SK-N-SH treated with all-trans-retinoic acid at 6 μM for 48 hours (cell line): ENCODE data around the gene RMDN2.

Source experiments
- ATAC-seq: fragments of 200-7000 bp; cut with Tn5 transposase; 3 replicates; pipeline ENCODE4 v1.9.1; 2020; ENCODE audit warnings: mild to moderate bottlenecking, moderate library complexity
- BACH2 ChIP-seq: fragments of 250-450 bp; sonication (Bioruptor Pico); IDR thresholded peaks from 2 replicates; pipeline ENCODE4 v1.9.0; 2021; ENCODE audit warnings: mild to moderate bottlenecking, borderline replicate concordance
- CREB5 ChIP-seq: fragments of 250-450 bp; sonication (Bioruptor Pico); IDR thresholded peaks from 2 replicates; pipeline ENCODE4 v1.5.1; 2020; ENCODE audit warnings: low read depth, mild to moderate bottlenecking, moderate library complexity
- CSDC2 ChIP-seq: fragments of 250-450 bp; sonication (Bioruptor Pico); IDR thresholded peaks from 2 replicates; pipeline ENCODE4 v1.5.0; 2020; ENCODE audit warnings: mild to moderate bottlenecking, moderate library complexity
- ESRRG ChIP-seq: fragments of 250-450 bp; sonication (Bioruptor Pico); IDR thresholded peaks from 2 replicates; pipeline ENCODE4 v1.6.1; 2021; ENCODE audit warnings: mild to moderate bottlenecking
- GLIS3 ChIP-seq: fragments of 250-450 bp; sonication (Bioruptor Pico); IDR thresholded peaks from 2 replicates; pipeline ENCODE4 v1.5.0; 2020; ENCODE audit warnings: mild to moderate bottlenecking, moderate library complexity
- ISL1 ChIP-seq: fragments of 250-450 bp; sonication (Bioruptor Pico); IDR thresholded peaks from 2 replicates; pipeline ENCODE4 v2.1.2; 2022; ENCODE audit warnings: mild to moderate bottlenecking, moderate library complexity
- OSR1 ChIP-seq: fragments of 250-450 bp; sonication (Bioruptor Pico); IDR thresholded peaks from 2 replicates; pipeline ENCODE4 v1.8.0; 2022; ENCODE audit warnings: moderate library complexity, mild to moderate bottlenecking, inconsistent platforms
- POU6F1 ChIP-seq: fragments of 250-450 bp; sonication (Bioruptor Pico); IDR thresholded peaks from 2 replicates; pipeline ENCODE4 v1.8.0; 2021; ENCODE audit warnings: low read depth, mild to moderate bottlenecking, moderate library complexity, borderline replicate concordance
- PPARA ChIP-seq: fragments of 250-450 bp; sonication (Bioruptor Pico); IDR thresholded peaks from 2 replicates; pipeline ENCODE4 v1.5.0; 2020; ENCODE audit warnings: mild to moderate bottlenecking, borderline replicate concordance
- RARB ChIP-seq: fragments of 250-450 bp; sonication (Bioruptor Pico); IDR thresholded peaks from 2 replicates; pipeline ENCODE4 v1.8.0; 2021; ENCODE audit warnings: mild to moderate bottlenecking, moderate library complexity
- SNAI2 ChIP-seq: fragments of 250-450 bp; sonication (Bioruptor Pico); IDR thresholded peaks from 2 replicates; pipeline ENCODE4 v1.5.0; 2020; ENCODE audit warnings: mild to moderate bottlenecking, moderate library complexity
- TCF4 ChIP-seq: fragments of 250-450 bp; sonication (Bioruptor Pico); IDR thresholded peaks from 2 replicates; pipeline ENCODE4 v1.8.0; 2021; ENCODE audit warnings: mild to moderate bottlenecking, moderate library complexity, borderline replicate concordance
- TOX ChIP-seq: fragments of 250-450 bp; sonication (Bioruptor Pico); IDR thresholded peaks from 2 replicates; pipeline ENCODE4 v1.8.0; 2021; ENCODE audit warnings: mild to moderate bottlenecking, moderate library complexity, borderline replicate concordance
- TSHZ2 ChIP-seq: fragments of 250-450 bp; sonication (Bioruptor Pico); IDR thresholded peaks from 2 replicates; pipeline ENCODE4 v1.5.0; 2020; ENCODE audit warnings: mild to moderate bottlenecking, moderate library complexity
- ZC3H10 ChIP-seq: fragments of 250-450 bp; sonication (Bioruptor Pico); IDR thresholded peaks from 2 replicates; pipeline ENCODE4 v1.5.1; 2021; ENCODE audit warnings: mild to moderate bottlenecking, moderate library complexity
- ZFP3 ChIP-seq: fragments of 250-450 bp; sonication (Bioruptor Pico); IDR thresholded peaks from 2 replicates; pipeline ENCODE4 v1.5.0; 2020; ENCODE audit warnings: mild to moderate bottlenecking, moderate library complexity
- ZFP30 ChIP-seq: fragments of 450-650 bp; formaldehyde crosslinking; IDR thresholded peaks from 2 replicates; pipeline ENCODE4 v1.5.0; 2022; ENCODE audit warnings: mild to moderate bottlenecking, moderate library complexity
- ZNF565 ChIP-seq: fragments of 450-650 bp; formaldehyde crosslinking; conservative IDR thresholded peaks from 2 replicates; pipeline ENCODE4 v1.5.0; 2020; ENCODE audit warnings: low read depth, mild to moderate bottlenecking, moderate library complexity
- TF ChIP-seq, protein P1 (sequence below): fragments of 250-450 bp; sonication (Bioruptor Pico); IDR thresholded peaks from 2 replicates; pipeline ENCODE4 v1.5.1; 2021; ENCODE audit warnings: mild to moderate bottlenecking, moderate library complexity

Gene RMDN2

DNA sequence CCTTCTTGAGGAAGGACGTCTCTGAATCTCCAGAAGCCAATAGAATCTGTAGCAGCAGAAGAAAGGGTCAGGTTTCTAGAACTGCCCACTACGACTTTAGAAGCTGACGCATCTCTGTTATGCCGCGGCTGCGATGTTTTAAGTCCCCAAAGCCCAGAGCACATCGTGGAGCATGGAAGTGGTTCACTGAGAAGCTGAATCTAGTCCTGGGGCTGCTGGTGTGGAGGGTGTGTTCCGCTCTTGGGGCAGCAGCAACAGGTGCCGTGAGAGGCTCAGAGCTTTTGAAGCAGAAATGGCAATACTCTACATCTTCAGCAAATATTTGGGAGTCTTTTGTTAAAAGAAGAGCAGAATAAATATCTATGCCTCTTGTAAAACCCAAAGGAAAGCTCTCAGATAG is 48.9 kb upstream of the RMDN2 start (continued):
- no peak for TF ChIP-seq ZFP30 (CRISPR knock-in tag)

DNA sequence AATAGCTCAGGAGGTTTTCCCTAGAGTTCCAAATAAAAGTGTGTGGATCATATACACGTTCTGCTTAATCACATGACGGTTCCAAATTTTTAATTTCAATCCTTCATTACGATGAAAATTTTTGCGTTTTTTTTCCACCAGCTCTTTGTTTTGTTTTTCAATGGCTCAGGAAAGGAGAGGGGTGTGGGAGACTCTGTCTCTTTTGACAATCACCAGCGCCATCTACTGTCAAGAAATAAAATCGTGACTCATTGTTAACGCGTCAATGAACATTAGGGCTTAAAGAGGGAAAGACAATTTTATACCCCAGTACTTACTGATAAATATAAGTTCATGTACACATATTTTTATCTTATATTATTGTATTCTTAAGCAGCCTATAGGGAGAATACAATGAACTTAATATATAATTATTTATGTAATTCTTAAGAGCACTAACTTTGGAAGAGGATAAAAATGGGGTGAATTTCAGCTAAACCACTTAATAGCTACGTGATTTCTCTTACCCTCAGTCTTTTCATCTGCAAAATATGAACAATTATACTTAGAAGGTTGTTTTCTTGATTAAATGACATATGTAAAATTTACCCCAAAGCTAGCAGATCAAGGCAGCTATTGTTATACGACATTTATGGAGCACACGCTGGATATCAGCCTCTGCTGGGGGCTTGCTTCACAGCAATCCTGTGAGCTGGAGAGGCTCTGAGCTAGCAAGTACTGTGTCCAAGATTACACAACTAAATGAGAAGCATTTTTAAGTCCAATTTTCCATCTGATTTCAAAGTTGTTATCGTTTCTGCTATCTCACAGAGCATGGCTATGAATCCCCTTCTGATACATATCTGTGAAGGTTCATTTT is 47.4 kb upstream of the RMDN2 start:
- TF ChIP-seq POU6F1 (CRISPR knock-in tag) (0 out of 2 replicates have a peak, but pooled peaks have one; percentile 57), ISL1 (CRISPR knock-in tag) (0 out of 2 replicates have a peak, but pooled peaks have one; percentile 37), ZFP30 (CRISPR knock-in tag) (no peak)
- TF ChIP-seq, all 23 proteins: peak for 2
- ATAC-seq: peak; percentile 93

GRCh38 chr2:37878536-37878935 is 46.6 kb upstream of the RMDN2 start:
- TF ChIP-seq POU6F1 (CRISPR knock-in tag): no peak
- no peak for TF ChIP-seq ISL1 (CRISPR knock-in tag)
- no peak for TF ChIP-seq GLIS3 (CRISPR knock-in tag)
- no peak for TF ChIP-seq TSHZ2 (CRISPR knock-in tag)
- TF ChIP-seq PPARA: no peak
- no peak for TF ChIP-seq OSR1

GRCh38 chr2:37880551-37880950 is 44.5 kb upstream of the RMDN2 start:
- no peak for TF ChIP-seq ZNF565 (CRISPR knock-in tag)
- TF ChIP-seq CREB5 (CRISPR knock-in tag): no peak
- TF ChIP-seq SNAI2 (CRISPR knock-in tag): no peak
- no peak for TF ChIP-seq ISL1 (CRISPR knock-in tag)
- no peak for TF ChIP-seq OSR1
- TF ChIP-seq RARB (CRISPR knock-in tag): no peak
- no peak for TF ChIP-seq ZFP3 (CRISPR knock-in tag)
- no peak for TF ChIP-seq TOX (CRISPR knock-in tag)
- TF ChIP-seq, protein P1, sequence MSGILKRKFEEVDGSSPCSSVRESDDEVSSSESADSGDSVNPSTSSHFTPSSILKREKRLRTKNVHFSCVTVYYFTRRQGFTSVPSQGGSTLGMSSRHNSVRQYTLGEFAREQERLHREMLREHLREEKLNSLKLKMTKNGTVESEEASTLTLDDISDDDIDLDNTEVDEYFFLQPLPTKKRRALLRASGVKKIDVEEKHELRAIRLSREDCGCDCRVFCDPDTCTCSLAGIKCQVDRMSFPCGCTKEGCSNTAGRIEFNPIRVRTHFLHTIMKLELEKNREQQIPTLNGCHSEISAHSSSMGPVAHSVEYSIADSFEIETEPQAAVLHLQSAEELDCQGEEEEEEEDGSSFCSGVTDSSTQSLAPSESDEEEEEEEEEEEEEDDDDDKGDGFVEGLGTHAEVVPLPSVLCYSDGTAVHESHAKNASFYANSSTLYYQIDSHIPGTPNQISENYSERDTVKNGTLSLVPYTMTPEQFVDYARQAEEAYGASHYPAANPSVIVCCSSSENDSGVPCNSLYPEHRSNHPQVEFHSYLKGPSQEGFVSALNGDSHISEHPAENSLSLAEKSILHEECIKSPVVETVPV (CRISPR knock-in tag): no peak
- TF ChIP-seq ZFP30 (CRISPR knock-in tag): no peak
- no peak for TF ChIP-seq CSDC2 (CRISPR knock-in tag)
- no peak for TF ChIP-seq TCF4 (CRISPR knock-in tag)
- TF ChIP-seq POU6F1 (CRISPR knock-in tag): no peak
- no peak for TF ChIP-seq ESRRG (CRISPR knock-in tag)
- no peak for TF ChIP-seq BACH2 (CRISPR knock-in tag)
- no peak for TF ChIP-seq TSHZ2 (CRISPR knock-in tag)
- TF ChIP-seq GLIS3 (CRISPR knock-in tag): no peak
- TF ChIP-seq ZC3H10: no peak
- ATAC-seq: no peak

More at GRCh38 chr2:37878536-37878935, 46.6 kb upstream of the RMDN2 start:
- ATAC-seq: no peak
